ENCODE data around the gene BPHL.
"Not testable (repeated sequence)": the region's sequence is repeated elsewhere in the genome, so short reads cannot be mapped to it uniquely, and the experiment has no call there.

Gene BPHL

GRCh38 chr6:3186974-3187382, 68.5 kb downstream of the BPHL start:
- no peak for DNase-seq

DNA sequence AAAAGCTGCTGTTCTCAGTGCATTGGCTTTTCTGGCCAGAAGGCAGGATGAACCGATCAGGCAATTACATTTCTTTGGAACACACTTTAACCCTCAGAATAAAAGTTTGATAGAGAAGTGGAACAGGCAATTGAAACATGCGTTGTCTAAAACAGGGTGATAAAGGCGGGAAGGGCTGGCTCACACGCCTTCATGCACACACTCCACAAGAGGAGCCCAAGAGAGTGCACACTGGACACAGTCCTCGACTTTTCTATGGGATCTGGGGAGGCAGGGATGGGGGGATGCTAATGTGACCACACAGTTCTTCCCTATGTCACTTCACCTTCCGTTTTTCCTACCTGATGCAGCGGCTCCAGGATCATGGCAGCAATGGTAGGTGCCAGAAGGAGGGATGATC, 69.8 kb downstream of the BPHL start:
- no peak for DNase-seq

GRCh38 chr6:3189192-3189591, 70.7 kb downstream of the BPHL start:
- DNase-seq, result not testable (repeated sequence)

DNA sequence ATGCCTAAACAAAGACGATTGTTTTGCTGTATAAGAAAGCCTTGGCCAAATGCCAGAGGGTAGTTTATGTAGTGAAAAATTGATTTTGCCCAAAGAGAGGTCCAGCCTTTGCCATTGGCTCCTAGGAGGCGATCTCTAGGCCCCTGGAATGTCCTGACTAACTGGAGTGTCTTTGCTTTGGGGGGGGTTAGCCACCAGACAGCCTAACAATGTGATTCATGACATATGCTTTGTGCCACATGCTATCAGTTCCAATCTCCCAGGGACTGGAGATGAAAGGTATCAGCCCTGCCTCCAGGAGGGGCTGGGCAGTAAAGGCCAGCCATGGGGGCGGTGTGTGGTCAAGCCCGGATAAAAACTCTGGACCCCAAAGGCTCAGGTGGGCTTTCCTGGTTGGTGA, 71.5 kb downstream of the BPHL start:
- no peak for DNase-seq

DNA sequence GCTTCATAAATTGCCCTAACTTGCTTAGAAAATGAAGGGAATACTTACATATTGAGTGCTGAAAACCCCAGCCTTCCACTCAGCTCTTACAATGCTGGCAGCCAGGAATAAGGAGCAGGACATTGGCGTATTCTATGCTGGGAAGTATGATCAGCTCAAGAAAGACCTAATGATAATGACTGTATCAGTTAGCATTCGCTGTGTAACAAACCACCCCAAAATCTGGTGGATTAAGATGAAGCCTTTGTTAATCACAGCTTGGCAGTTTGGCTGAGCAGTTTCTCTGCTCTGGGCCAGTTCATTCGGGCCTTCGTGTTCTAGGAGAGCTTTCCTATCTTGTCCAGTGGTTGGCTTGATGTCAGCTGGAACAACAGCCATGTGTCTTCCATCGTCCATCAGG, 72.3 kb downstream of the BPHL start:
- DNase-seq, result no peak

DNA sequence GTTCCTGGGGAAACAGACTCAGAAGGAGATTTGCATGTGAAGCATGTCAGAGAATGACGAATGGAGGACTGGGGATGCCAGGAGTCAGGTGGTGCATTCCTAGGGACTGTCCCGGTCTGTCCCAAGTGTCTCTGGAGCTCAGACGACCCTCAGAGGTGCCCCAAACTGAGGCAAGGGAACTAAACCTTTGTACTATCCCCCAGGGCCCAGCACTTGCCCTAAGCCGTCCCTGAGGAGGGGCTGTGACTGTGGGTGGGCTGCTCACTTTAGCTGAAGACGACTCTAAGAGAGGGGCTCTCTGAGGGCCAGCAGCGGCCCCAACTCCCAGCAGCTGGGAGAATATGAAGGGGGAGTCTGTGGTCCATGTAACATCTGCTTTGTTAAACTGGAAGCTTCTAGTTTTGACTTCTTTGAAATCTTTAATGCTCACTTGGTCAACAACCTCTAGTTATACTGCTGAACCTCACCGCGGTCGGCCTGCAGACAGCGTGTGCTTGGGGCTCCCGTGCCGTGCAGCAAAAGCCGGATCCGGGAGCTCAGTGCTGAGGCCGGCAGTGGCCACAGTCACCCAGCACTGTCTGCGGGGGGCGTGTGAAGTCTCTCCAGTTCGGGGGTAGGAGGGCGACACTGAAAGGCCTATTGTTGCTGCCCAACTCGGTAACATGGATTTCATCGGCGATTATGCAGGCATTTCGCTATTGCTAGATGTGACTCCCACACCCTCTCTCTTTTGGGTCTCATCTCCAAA, 74.8 kb downstream of the BPHL start:
- no peak for DNase-seq

DNA sequence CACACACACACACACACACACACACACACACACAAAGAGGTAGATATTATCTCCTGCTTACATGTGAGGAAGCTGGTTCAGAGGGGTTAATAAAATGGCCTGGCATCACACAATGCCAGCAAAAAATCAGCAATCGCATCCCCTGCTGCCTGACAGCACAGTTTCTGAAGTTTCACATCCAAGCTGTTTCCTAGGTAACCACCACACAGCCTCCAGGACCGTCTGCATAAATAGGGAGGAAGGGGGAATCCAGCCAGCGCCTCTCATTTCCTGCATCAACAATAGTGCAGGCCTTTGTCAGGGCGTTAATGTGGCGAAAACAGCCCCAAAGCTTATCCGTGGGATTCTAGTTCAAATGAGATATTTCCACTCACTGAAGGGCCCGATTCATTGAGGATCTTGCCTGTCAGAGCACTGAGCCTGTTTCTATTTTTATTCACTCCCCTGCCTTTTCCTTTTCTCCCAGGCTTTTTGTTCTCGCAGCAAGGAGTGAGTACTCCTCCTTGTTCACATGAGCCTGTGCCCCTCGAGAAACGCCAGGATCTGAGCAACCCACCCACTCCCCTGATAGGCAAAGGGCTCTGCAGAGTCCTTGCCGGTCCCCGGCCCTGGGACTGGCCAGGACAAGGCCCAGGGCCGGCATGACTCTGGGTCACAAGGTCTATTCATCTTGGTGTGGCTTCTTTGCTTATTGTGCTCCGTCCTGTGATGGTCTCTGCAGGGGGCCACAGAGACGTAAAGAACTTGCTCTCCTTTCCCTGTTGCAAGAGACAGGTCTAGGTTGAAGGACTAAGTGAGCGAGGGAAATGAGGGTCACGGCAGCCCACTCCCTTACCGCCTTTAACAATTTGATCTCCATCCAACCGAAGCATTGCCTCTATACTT, 76.3 kb downstream of the BPHL start:
- DNase-seq, result no peak

GRCh38 chr6:3195420-3195694, 76.8 kb downstream of the BPHL start:
- no peak for DNase-seq

GRCh38 chr6:3195695-3196497, 77.4 kb downstream of the BPHL start:
- peak; percentile 83 for DNase-seq

DNA sequence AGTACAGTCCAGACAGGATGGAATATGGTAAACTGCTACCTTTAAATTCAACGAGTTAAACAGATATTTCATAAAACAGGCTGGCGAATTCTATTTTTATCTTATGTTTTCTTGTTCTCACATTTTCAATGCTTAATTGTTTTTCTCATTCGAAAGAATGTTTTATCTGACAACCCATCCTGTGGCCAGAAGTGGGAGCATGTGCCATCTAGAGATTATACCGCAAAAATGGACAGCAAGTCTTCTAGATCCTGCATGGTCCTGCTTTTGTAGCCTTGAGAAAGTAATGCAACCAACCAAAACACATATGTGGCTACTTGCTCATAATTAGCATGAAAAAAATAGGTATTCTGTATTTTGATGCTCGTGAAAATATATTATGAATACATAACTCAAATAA, 78.3 kb downstream of the BPHL start:
- peak; percentile 9 for DNase-seq

GRCh38 chr6:3197734-3198133, 79.2 kb downstream of the BPHL start:
- DNase-seq, result not testable (repeated sequence)

GRCh38 chr6:3199382-3199781, 80.9 kb downstream of the BPHL start:
- DNase-seq, result no peak

- no peak for DNase-seq
Observed at GRCh38 chr6:3200682-3201081, 82.2 kb downstream of the BPHL start.

DNA sequence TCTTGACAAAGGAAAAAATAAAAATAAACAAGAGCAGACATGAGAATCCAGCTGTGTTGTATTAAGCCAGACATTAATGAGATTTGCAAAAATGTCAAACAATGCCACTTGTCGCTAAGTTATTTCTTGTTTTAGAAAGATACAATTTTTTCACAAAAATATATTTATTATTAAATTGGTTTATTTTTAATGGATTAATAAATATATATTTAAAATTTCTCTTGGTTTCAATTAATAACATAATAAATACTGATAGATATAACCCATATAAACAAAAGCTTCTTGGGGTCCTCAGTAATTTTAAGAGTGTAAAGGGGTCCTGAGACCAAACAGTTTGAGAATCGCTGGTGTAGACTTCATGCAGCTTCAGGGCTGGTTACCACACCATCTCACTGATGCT, 82.9 kb downstream of the BPHL start:
- no peak for DNase-seq
